ENCODE results near the gene ZNF629. TPM values are rescaled to one million over a fixed set of nuclear protein-coding genes. Genes with fewer than 3 reads are reported as not detected.

The ZNF629 gene
- total RNA-seq, 1 donor: 16.3 TPM

DNA sequence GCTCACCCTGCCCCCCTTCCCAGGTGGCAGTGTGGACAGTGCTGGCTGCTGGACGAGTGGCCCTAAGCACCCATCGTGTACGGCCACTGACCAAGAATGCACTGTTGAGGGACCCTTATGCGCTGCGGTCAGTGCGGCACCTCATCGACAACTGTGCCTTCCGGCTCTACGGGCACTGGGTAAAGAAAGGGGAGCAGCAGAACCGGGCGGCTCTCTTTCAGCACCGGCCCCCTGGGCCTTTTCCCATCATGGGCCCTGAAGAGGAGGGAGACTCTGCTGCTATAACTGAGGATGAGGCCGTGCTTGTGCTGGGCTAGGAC lies 30.3 kb downstream of the ZNF629 start:
- no peaks in the 10 kb centered on the region for H3K27me3 ChIP-seq (ENCODE audit: insufficient read depth, low read length)
- TF ChIP-seq, protein P1, sequence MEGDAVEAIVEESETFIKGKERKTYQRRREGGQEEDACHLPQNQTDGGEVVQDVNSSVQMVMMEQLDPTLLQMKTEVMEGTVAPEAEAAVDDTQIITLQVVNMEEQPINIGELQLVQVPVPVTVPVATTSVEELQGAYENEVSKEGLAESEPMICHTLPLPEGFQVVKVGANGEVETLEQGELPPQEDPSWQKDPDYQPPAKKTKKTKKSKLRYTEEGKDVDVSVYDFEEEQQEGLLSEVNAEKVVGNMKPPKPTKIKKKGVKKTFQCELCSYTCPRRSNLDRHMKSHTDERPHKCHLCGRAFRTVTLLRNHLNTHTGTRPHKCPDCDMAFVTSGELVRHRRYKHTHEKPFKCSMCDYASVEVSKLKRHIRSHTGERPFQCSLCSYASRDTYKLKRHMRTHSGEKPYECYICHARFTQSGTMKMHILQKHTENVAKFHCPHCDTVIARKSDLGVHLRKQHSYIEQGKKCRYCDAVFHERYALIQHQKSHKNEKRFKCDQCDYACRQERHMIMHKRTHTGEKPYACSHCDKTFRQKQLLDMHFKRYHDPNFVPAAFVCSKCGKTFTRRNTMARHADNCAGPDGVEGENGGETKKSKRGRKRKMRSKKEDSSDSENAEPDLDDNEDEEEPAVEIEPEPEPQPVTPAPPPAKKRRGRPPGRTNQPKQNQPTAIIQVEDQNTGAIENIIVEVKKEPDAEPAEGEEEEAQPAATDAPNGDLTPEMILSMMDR (IDR thresholded peaks at IDR 0.05; ENCODE audit: extremely low read depth, low read depth, low read length): no peak
- H2AFZ ChIP-seq (ENCODE audit: low read length): no peak overlapping the region
- H3K36me3 ChIP-seq (ENCODE audit: insufficient read depth, low read length): peaks cover 29% of the 10 kb centered on the region
- H3K4me1 ChIP-seq (ENCODE audit: insufficient read depth, low read length): peaks cover 9% of the 10 kb centered on the region
- no peak overlapping the region for H3K27ac ChIP-seq (ENCODE audit: low read depth, low read length)
- H4K20me1 ChIP-seq (ENCODE audit: insufficient read depth, low read length): no peaks in the 10 kb centered on the region
- no peak for DNase-seq (ENCODE audit: insufficient read length, low spot score, missing footprints)
- H3K4me3 ChIP-seq (ENCODE audit: insufficient read depth, low read length): no peak overlapping the region
- H3K9me3 ChIP-seq (ENCODE audit: low read depth, low read length): no peaks in the 10 kb centered on the region
- H3K79me2 ChIP-seq (ENCODE audit: insufficient read depth, low read length): no peaks in the 10 kb centered on the region
- no peak overlapping the region for H3K4me2 ChIP-seq (ENCODE audit: insufficient read depth, low read length)

DNA sequence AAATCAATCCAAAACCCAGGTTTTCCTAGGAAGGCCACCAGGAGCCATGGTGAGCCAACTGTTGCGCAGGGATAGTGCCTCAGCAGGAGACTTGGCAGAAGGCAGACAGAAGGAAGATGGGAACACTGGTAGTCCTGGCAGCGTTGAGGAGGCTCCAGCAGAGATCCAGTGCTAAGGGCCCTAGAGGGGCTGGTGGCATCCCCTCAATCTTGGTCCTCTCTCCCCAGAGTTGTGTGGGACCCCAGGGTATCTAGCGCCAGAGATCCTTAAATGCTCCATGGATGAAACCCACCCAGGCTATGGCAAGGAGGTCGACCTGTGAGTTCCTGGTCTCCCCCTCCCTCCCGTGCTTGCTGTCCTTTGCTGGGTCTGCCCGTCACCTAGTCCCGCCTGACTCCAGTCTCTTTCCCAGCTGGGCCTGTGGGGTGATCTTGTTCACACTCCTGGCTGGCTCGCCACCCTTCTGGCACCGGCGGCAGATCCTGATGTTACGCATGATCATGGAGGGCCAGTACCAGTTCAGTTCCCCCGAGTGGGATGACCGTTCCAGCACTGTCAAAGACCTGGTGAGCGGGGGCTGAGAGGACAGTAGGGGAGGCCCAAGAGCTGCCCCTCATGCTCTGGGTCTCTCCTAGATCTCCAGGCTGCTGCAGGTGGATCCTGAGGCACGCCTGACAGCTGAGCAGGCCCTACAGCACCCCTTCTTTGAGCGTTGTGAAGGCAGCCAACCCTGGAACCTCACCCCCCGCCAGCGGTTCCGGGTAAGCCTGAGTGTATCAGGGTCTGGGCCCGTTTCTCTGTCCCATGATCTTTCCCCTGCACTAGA lies 30.8 kb downstream of the ZNF629 start:
- no peaks in the 10 kb centered on the region for H3K79me2 ChIP-seq (ENCODE audit: insufficient read depth, low read length)
- H3K4me3 ChIP-seq (ENCODE audit: insufficient read depth, low read length): no peak overlapping the region
- no peaks in the 10 kb centered on the region for H3K27me3 ChIP-seq (ENCODE audit: insufficient read depth, low read length)
- H2AFZ ChIP-seq (ENCODE audit: low read length): no peak overlapping the region
- peak; percentile 52 for DNase-seq (ENCODE audit: insufficient read length, low spot score, missing footprints)
- H3K36me3 ChIP-seq (ENCODE audit: insufficient read depth, low read length): peaks cover 34% of the 10 kb centered on the region
- H3K9me3 ChIP-seq (ENCODE audit: low read depth, low read length): no peaks in the 10 kb centered on the region
- TF ChIP-seq, protein P1 (IDR thresholded peaks at IDR 0.05; ENCODE audit: extremely low read depth, low read depth, low read length): no peak
- no peak overlapping the region for H3K4me2 ChIP-seq (ENCODE audit: insufficient read depth, low read length)
- no peak overlapping the region for H3K27ac ChIP-seq (ENCODE audit: low read depth, low read length)
- H4K20me1 ChIP-seq (ENCODE audit: insufficient read depth, low read length): no peaks in the 10 kb centered on the region
- peaks cover 7% of the 10 kb centered on the region for H3K4me1 ChIP-seq (ENCODE audit: insufficient read depth, low read length)

DNA sequence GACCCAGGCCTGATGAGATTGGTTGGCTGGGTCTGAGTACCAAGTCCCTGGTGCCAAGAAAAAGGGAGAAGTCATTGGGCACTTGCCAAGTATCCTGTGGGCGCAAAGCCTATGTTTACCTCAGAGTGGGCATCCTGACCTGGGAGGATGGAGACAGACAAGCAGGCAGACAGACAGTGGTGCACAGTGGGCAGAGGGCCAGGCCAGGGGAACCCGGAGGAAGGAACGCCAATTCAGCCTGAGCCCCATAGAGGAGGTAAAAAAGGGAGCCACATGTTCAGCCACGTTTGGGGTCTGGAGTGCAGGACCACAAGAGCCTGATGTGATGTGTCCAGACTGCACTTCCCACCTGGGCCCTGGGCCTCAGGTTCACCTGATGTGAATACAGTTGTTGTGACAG lies 33.4 kb downstream of the ZNF629 start:
- H3K4me2 ChIP-seq (ENCODE audit: insufficient read depth, low read length): no peak overlapping the region
- DNase-seq (ENCODE audit: insufficient read length, low spot score, missing footprints): peak; percentile 25
- H3K4me1 ChIP-seq (ENCODE audit: insufficient read depth, low read length): no peaks in the 10 kb centered on the region
- no peak overlapping the region for H3K4me3 ChIP-seq (ENCODE audit: insufficient read depth, low read length)
- no peak overlapping the region for H3K27ac ChIP-seq (ENCODE audit: low read depth, low read length)
- H3K36me3 ChIP-seq (ENCODE audit: insufficient read depth, low read length): peaks cover 39% of the 10 kb centered on the region
- peaks cover 3% of the 10 kb centered on the region for H4K20me1 ChIP-seq (ENCODE audit: insufficient read depth, low read length)
- TF ChIP-seq, protein P1 (IDR thresholded peaks at IDR 0.05; ENCODE audit: extremely low read depth, low read depth, low read length): no peak
- no peaks in the 10 kb centered on the region for H3K27me3 ChIP-seq (ENCODE audit: insufficient read depth, low read length)
- H3K9me3 ChIP-seq (ENCODE audit: low read depth, low read length): no peaks in the 10 kb centered on the region
- no peak overlapping the region for H2AFZ ChIP-seq (ENCODE audit: low read length)
- peaks cover 21% of the 10 kb centered on the region for H3K79me2 ChIP-seq (ENCODE audit: insufficient read depth, low read length)

DNA sequence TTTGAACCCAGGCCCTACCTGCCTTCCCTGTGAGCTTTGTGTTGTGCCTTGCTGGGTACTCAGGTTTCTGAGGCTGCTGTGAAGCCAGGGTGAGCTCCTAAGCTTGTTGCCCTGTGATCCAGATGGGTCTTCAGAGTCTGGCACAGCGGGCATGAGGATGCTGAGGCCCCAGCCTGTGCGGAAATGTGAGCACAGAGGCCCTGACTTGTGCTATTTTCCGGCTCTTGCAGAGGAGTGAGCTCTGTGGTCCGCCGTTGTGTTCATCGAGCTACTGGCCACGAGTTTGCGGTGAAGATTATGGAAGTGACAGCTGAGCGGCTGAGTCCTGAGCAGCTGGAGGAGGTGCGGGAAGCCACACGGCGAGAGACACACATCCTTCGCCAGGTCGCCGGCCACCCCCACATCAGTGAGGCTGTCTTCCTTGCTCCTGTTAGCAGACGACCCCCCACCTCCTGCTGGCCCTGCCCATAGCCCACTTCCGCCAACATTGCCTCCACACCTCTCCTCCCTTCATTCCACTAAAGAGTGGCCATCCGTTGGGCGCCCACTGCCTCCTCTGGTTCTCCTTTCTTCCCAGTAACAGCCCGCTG lies 36.0 kb downstream of the ZNF629 start:
- Histone ChIP-seq H2AFZ (ENCODE audit: low read length) (no peak overlapping the region), H3K36me3 (ENCODE audit: insufficient read depth, low read length) (peaks cover 30% of the 10 kb centered on the region), H3K27ac (ENCODE audit: low read depth, low read length) (no peak overlapping the region), H3K79me2 (ENCODE audit: insufficient read depth, low read length) (peaks cover 24% of the 10 kb centered on the region), H3K4me3 (ENCODE audit: insufficient read depth, low read length) (no peak overlapping the region), H3K27me3 (ENCODE audit: insufficient read depth, low read length) (no peaks in the 10 kb centered on the region), H3K4me2 (ENCODE audit: insufficient read depth, low read length) (no peak overlapping the region), H3K9me3 (ENCODE audit: low read depth, low read length) (no peaks in the 10 kb centered on the region), H4K20me1 (ENCODE audit: insufficient read depth, low read length) (peaks cover 3% of the 10 kb centered on the region), H3K4me1 (ENCODE audit: insufficient read depth, low read length) (peaks cover 13% of the 10 kb centered on the region)
- TF ChIP-seq, protein P1 (IDR thresholded peaks at IDR 0.05; ENCODE audit: extremely low read depth, low read depth, low read length): no peak
- DNase-seq (ENCODE audit: insufficient read length, low spot score, missing footprints): peak; percentile 23

All from osteoblast (primary cell).